GM12891 (cell line): ENCODE results near the gene MYO9A.

Experiments used
- POLR2A ChIP-seq: IDR thresholded peaks from 2 replicates; pipeline ENCODE4 v1.6.1; 2011; ENCODE audit warnings: low read depth, low read length, control low read depth
- POLR2AphosphoS5 ChIP-seq: IDR thresholded peaks from 2 replicates; pipeline ENCODE4 v1.6.1; 2011; ENCODE audit warnings: low read depth, low read length, control low read depth
- POU2F2 ChIP-seq: IDR thresholded peaks from 2 replicates; pipeline ENCODE4 v1.6.1; 2011; ENCODE audit warnings: low read depth, mild to moderate bottlenecking, control low read depth, low read length, moderate library complexity
- SPI1 ChIP-seq: IDR thresholded peaks from 2 replicates; pipeline ENCODE4 v1.6.1; 2011; ENCODE audit warnings: low read depth, low read length, control low read depth
- TAF1 ChIP-seq: IDR thresholded peaks from 2 replicates; pipeline ENCODE4 v1.6.1; 2011; ENCODE audit warnings: low read depth, low read length, control low read depth

GRCh38 chr15:71823801-71824200 lies 294.1 kb downstream of the MYO9A start:
- no peak for TF ChIP-seq POLR2AphosphoS5
- no peak for TF ChIP-seq POLR2A
- no peak for TF ChIP-seq POU2F2
- TF ChIP-seq TAF1 = no peak
- no peak for TF ChIP-seq SPI1
